Vagina (tissue), 2 donors: ENCODE data around the gene GPR156. TPM values are rescaled to one million over a fixed set of nuclear protein-coding genes. Genes with fewer than 3 reads are reported as not detected.

ENCODE experiments used
- DNase-seq, 2 donors: peaks; one replicate each; pipeline ENCODE4 v3.0.0-alpha.2; 2017; ENCODE audit errors: extremely low spot score in 2 of 2
- H3K27ac ChIP-seq: fragments of 200-600 bp; sonication (generic); one replicate; pipeline ENCODE4 v1.5.1; 2019
- H3K27me3 ChIP-seq: fragments of 200-600 bp; sonication (generic); one replicate; pipeline ENCODE4 v1.5.1; 2019
- H3K36me3 ChIP-seq, 2 donors: fragments of 200-600 bp; sonication (generic); one replicate each; pipeline ENCODE4 v1.5.1; 2017 to 2019
- H3K4me1 ChIP-seq: fragments of 200-600 bp; sonication (generic); one replicate; pipeline ENCODE4 v1.5.1; 2019
- H3K4me3 ChIP-seq, 2 donors: fragments of 200-600 bp; sonication (generic); 1 replicate in 1 of 2; 2 replicates in 1 of 2; pipeline ENCODE4 v1.5.1; 2016 to 2019
- H3K9me3 ChIP-seq: fragments of 200-600 bp; sonication (generic); one replicate; pipeline ENCODE4 v1.5.1; 2019
- POLR2A ChIP-seq, 2 donors: fragments of 450-650 bp; IDR thresholded peaks; one replicate each; pipeline ENCODE4 v1.6.1; 2017; ENCODE audit warnings: antibody characterized with exemption in 2 of 2, mild to moderate bottlenecking in 2 of 2, moderate library complexity in 2 of 2
- POLR2AphosphoS5 ChIP-seq, 2 donors: sonication (generic); formaldehyde crosslinking; IDR thresholded peaks; one replicate each; pipeline ENCODE4 v1.9.0; 2017; ENCODE audit warnings: antibody characterized with exemption in 2 of 2, mild to moderate bottlenecking in 2 of 2, low read depth in 1 of 2; ENCODE audit not compliant: insufficient read depth in 1 of 2
- intact Hi-C: fragments of 100-400 bp; cut with DNase I; formaldehyde crosslinking; loops from one replicate; pipeline ENCODE4 v1.15.1; 2023
- total RNA-seq: library from RNA; depleted of rRNA; stranded (reverse); fragments of >200 nt; gene quantifications from one replicate; pipeline ENCODE4 v1.2.3, GENCODE V29; 2016
- TF ChIP-seq, protein P1 (sequence below), 3 experiments: fragments of 450-650 bp in 2 of 3; fragments of 200-600 bp in 1 of 3; sonication (generic) in 1 of 3; IDR thresholded peaks; one replicate each; pipeline ENCODE4 v1.5.1; 2017 to 2019; ENCODE audit warnings: antibody characterized with exemption in 3 of 3, mild to moderate bottlenecking in 2 of 3, moderate library complexity in 2 of 3

Gene GPR156
- total RNA-seq, 1 donor from 2014 or later, result not detected

DNA sequence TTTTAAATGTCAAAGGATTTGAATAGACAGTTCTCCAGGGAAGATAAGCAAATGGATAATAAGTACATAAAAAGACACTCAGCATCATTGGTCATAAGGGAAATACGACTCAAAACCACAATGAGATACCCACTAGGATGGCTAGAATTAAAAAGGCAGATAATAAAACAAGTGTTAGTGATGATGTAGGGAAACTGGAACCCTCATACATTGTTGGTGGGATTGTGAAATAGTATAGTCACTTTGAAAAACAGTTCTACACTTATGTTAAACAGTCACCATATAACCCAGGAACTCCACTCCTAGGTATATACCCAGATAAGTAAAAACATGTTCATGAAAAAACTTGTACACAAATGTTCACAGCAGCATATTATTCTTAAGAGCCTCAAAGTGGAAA, 72.5 kb downstream of the GPR156 start:
- no peaks in the 10 kb centered on the region for H3K9me3 ChIP-seq
- H3K36me3 ChIP-seq, result no peaks in the 10 kb centered on the region
- TF ChIP-seq, protein P1, sequence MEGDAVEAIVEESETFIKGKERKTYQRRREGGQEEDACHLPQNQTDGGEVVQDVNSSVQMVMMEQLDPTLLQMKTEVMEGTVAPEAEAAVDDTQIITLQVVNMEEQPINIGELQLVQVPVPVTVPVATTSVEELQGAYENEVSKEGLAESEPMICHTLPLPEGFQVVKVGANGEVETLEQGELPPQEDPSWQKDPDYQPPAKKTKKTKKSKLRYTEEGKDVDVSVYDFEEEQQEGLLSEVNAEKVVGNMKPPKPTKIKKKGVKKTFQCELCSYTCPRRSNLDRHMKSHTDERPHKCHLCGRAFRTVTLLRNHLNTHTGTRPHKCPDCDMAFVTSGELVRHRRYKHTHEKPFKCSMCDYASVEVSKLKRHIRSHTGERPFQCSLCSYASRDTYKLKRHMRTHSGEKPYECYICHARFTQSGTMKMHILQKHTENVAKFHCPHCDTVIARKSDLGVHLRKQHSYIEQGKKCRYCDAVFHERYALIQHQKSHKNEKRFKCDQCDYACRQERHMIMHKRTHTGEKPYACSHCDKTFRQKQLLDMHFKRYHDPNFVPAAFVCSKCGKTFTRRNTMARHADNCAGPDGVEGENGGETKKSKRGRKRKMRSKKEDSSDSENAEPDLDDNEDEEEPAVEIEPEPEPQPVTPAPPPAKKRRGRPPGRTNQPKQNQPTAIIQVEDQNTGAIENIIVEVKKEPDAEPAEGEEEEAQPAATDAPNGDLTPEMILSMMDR (IDR thresholded peaks at IDR 0.05), result no peak
- no peak for TF ChIP-seq POLR2A (IDR thresholded peaks at IDR 0.05)
- TF ChIP-seq POLR2AphosphoS5 (IDR thresholded peaks at IDR 0.05; ENCODE audit: insufficient read depth in 1 of 2, low read depth in 1 of 2), result no peak
- H3K4me1 ChIP-seq, result peaks cover 8% of the 10 kb centered on the region
- intact Hi-C loops, result no loop called here
- H3K4me3 ChIP-seq, result no peak overlapping the region
- DNase-seq, result no peak
- no peaks in the 10 kb centered on the region for H3K27me3 ChIP-seq
- no peak overlapping the region for H3K27ac ChIP-seq

DNA sequence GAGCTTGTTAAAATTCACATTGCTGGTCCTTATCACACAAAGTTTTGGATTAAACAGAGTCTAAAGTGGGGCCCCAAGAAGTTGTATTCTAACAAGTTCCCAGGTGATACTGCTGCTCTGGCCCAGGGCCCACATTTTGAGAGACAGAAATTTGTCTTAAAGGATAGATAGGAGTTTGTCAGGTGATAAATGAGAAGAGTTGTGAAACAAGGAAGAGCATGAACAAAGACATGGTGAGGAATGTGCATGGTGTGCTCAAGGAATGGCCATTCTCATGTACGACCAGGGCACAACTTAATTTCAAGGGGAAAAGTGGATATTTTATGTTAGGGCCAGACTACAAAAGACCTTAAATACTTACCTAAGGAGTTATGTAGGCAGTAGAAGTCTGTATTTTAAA, 75.6 kb downstream of the GPR156 start:
- H3K27me3 ChIP-seq, result no peaks in the 10 kb centered on the region
- peaks cover 8% of the 10 kb centered on the region for H3K4me1 ChIP-seq
- intact Hi-C loops, result no loop called here
- H3K9me3 ChIP-seq, result no peaks in the 10 kb centered on the region
- no peak for TF ChIP-seq POLR2AphosphoS5 (IDR thresholded peaks at IDR 0.05; ENCODE audit: insufficient read depth in 1 of 2, low read depth in 1 of 2)
- TF ChIP-seq, protein P1 (IDR thresholded peaks at IDR 0.05), result no peak
- TF ChIP-seq POLR2A (IDR thresholded peaks at IDR 0.05), result no peak
- H3K27ac ChIP-seq, result no peak overlapping the region
- H3K4me3 ChIP-seq, result no peak overlapping the region
- no peaks in the 10 kb centered on the region for H3K36me3 ChIP-seq
- no peak for DNase-seq

DNA sequence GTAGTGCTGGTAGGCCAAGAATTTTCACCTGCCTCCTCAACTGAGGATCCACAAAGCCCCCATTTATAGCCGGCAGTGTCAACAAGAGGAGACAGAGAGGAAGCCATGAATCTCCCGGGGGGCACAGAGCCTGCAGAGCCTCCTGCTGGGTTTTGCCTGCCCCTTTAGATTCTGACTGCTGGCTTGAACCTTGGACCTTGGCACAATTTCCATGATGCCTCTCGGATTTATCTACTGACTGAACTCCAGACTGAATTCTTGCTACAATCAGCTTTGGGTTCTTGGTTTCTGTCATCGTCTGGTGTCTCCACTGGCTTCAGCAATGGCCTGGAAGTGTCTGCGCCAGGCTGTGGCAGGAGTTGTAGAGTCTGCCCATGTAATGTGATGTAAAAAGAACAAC, 80.7 kb downstream of the GPR156 start:
- Histone ChIP-seq H3K27me3 (no peaks in the 10 kb centered on the region), H3K4me3 (no peak overlapping the region), H3K9me3 (no peaks in the 10 kb centered on the region), H3K27ac (no peak overlapping the region), H3K4me1 (peaks cover 10% of the 10 kb centered on the region), H3K36me3 (no peaks in the 10 kb centered on the region)
- intact Hi-C loops, result no loop called here
- no peak for DNase-seq
- TF ChIP-seq POLR2A (IDR thresholded peaks at IDR 0.05) (no peak), POLR2AphosphoS5 (IDR thresholded peaks at IDR 0.05; ENCODE audit: insufficient read depth in 1 of 2, low read depth in 1 of 2) (no peak)
- TF ChIP-seq, protein P1 (IDR thresholded peaks at IDR 0.05), result no peak

DNA sequence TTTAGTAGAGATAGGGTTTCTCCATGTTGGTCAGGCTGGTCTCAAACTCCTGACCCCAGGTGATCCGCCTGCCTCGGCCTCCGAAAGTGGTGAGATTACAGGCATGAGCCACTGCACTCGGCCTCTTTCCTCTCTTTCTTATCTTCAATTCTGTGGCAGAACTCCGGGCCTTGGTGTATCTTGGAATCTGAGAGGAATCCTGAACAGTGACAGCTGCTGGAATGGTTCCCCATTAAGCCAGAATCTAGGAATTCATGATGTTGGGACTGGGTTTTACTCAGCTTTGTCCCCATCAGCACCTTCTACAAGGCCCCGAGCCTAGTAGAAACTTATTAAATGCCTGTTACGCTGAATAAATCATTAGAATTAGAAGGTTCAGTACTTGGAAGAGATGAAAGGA, 81.4 kb downstream of the GPR156 start:
- H3K27ac ChIP-seq, result no peak overlapping the region
- intact Hi-C loops, result no loop called here
- TF ChIP-seq POLR2AphosphoS5 (IDR thresholded peaks at IDR 0.05; ENCODE audit: insufficient read depth in 1 of 2, low read depth in 1 of 2) (no peak), POLR2A (IDR thresholded peaks at IDR 0.05) (no peak)
- TF ChIP-seq, protein P1 (IDR thresholded peaks at IDR 0.05), result no peak
- H3K4me1 ChIP-seq, result peaks cover 10% of the 10 kb centered on the region
- no peaks in the 10 kb centered on the region for H3K36me3 ChIP-seq
- H3K9me3 ChIP-seq, result no peaks in the 10 kb centered on the region
- H3K4me3 ChIP-seq, result no peak overlapping the region
- H3K27me3 ChIP-seq, result no peaks in the 10 kb centered on the region
- DNase-seq, result no peak

DNA sequence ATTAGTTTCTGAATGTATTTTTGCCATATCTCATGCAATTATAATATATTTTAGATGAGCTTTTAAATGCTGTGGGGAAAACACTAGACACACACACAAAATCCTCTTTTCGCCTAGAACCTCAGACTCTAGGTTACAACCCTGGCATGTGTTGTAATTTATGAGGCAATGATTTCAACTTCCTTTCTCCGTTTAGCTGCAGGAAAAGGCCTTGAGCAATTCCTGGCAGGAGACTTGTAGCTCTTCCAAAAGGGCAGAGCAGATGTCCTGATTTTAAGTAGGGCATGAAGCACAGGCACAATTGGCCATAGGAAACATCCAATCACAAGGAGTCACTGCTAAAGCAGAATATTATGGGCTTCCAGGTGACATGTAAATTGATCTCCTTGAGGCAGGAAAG, 82.0 kb downstream of the GPR156 start:
- intact Hi-C loops, result no loop called here
- no peaks in the 10 kb centered on the region for H3K9me3 ChIP-seq

More for the DNA sequence above, 82.0 kb downstream of the GPR156 start:
- no peak for DNase-seq
- H3K4me3 ChIP-seq, result no peak overlapping the region
- H3K27ac ChIP-seq, result no peak overlapping the region
- H3K4me1 ChIP-seq, result peaks cover 10% of the 10 kb centered on the region
- H3K27me3 ChIP-seq, result no peaks in the 10 kb centered on the region
- TF ChIP-seq, protein P1 (IDR thresholded peaks at IDR 0.05), result no peak
- peak in 1 of 2 donors; percentile 75 for TF ChIP-seq POLR2AphosphoS5 (IDR thresholded peaks at IDR 0.05; ENCODE audit: insufficient read depth in 1 of 2, low read depth in 1 of 2)
- no peak for TF ChIP-seq POLR2A (IDR thresholded peaks at IDR 0.05)
- H3K36me3 ChIP-seq, result no peaks in the 10 kb centered on the region
